Mucosa of rectum (tissue), 2 donors: Measurements from ENCODE around the gene ANKRD40.

ENCODE experiments used
- H3K27ac ChIP-seq, 2 donors: one replicate each; pipeline ENCODE4 v1.7.0; 2013; ENCODE audit warnings: inconsistent platforms in 2 of 2, low read depth in 2 of 2, low read length in 2 of 2
- H3K27me3 ChIP-seq, 2 donors: one replicate each; pipeline ENCODE4 v1.7.0; 2013; ENCODE audit warnings: low read length in 2 of 2; ENCODE audit not compliant: control insufficient read depth in 2 of 2, insufficient read depth in 2 of 2
- H3K36me3 ChIP-seq, 2 donors: one replicate each; pipeline ENCODE4 v1.7.0; 2013; ENCODE audit warnings: low read length in 2 of 2; ENCODE audit not compliant: control insufficient read depth in 2 of 2, insufficient read depth in 2 of 2
- H3K4me1 ChIP-seq, 2 donors: one replicate each; pipeline ENCODE4 v1.7.0; 2013; ENCODE audit warnings: low read length in 2 of 2, mild to moderate bottlenecking in 1 of 2; ENCODE audit not compliant: control insufficient read depth in 2 of 2, insufficient read depth in 2 of 2
- H3K4me3 ChIP-seq, 2 donors: one replicate each; pipeline ENCODE4 v1.7.0; 2013; ENCODE audit warnings: low read length in 2 of 2
- H3K9ac ChIP-seq, 2 donors: one replicate each; pipeline ENCODE4 v1.7.0; 2013; ENCODE audit warnings: low read length in 2 of 2, low read depth in 1 of 2, mild to moderate bottlenecking in 1 of 2
- H3K9me3 ChIP-seq, 2 donors: one replicate each; pipeline ENCODE4 v1.7.0; 2013; ENCODE audit warnings: low read length in 2 of 2; ENCODE audit not compliant: control insufficient read depth in 2 of 2
- donor health status: healthy.
- donor health status: Normal muscosa, but diverticular disease.

Gene ANKRD40

GRCh38 chr17:50661795-50662391, 45.8 kb downstream of the ANKRD40 start:
- Histone ChIP-seq H3K9me3 (no peaks in the 10 kb centered on the region), H3K4me3 (peak overlapping the region in 1 of 2 donors; percentile 28), H3K36me3 (peaks cover 0 to 13% of the 10 kb centered on the region in 2 donors), H3K27me3 (no peaks in the 10 kb centered on the region), H3K27ac (peak overlapping the region; percentile 77 to 90), H3K9ac (peak overlapping the region in 1 of 2 donors; percentile 48), H3K4me1 (peaks cover 37 to 56% of the 10 kb centered on the region in 2 donors)

- Histone ChIP-seq H3K27ac (peak overlapping the region; percentile 77 to 90), H3K36me3 (peaks cover 0 to 15% of the 10 kb centered on the region in 2 donors), H3K4me3 (peak overlapping the region in 1 of 2 donors; percentile 28), H3K4me1 (peaks cover 39 to 61% of the 10 kb centered on the region in 2 donors), H3K9me3 (no peaks in the 10 kb centered on the region), H3K27me3 (no peaks in the 10 kb centered on the region), H3K9ac (peak overlapping the region; percentile 36 to 63)
Measured at GRCh38 chr17:50661348-50661747, 46.4 kb downstream of the ANKRD40 start.

- Histone ChIP-seq H3K27me3 (no peaks in the 10 kb centered on the region), H3K9ac (peak overlapping the region; percentile 36 to 63), H3K9me3 (no peaks in the 10 kb centered on the region), H3K27ac (peak overlapping the region; percentile 77 to 90), H3K4me1 (peaks cover 39 to 62% of the 10 kb centered on the region in 2 donors), H3K4me3 (no peak overlapping the region), H3K36me3 (peaks cover 0 to 15% of the 10 kb centered on the region in 2 donors)
Measured at GRCh38 chr17:50660887-50661345, 46.8 kb downstream of the ANKRD40 start.

GRCh38 chr17:50660042-50660886, 47.5 kb downstream of the ANKRD40 start:
- H3K9me3 ChIP-seq, result no peaks in the 10 kb centered on the region
- H3K27me3 ChIP-seq, result no peaks in the 10 kb centered on the region
- peak overlapping the region; percentile 77 to 90 for H3K27ac ChIP-seq
- H3K4me1 ChIP-seq, result peaks cover 39 to 62% of the 10 kb centered on the region in 2 donors
- H3K9ac ChIP-seq, result peak overlapping the region; percentile 15 to 41
- H3K36me3 ChIP-seq, result peaks cover 0 to 17% of the 10 kb centered on the region in 2 donors
- no peak overlapping the region for H3K4me3 ChIP-seq

- peaks cover 39 to 62% of the 10 kb centered on the region in 2 donors for H3K4me1 ChIP-seq
- H3K9me3 ChIP-seq, result no peaks in the 10 kb centered on the region
- H3K9ac ChIP-seq, result no peak overlapping the region
- no peaks in the 10 kb centered on the region for H3K27me3 ChIP-seq
- H3K36me3 ChIP-seq, result peaks cover 0 to 15% of the 10 kb centered on the region in 2 donors
- H3K27ac ChIP-seq, result peak overlapping the region; percentile 77 to 90
- H3K4me3 ChIP-seq, result no peak overlapping the region
Measured at GRCh38 chr17:50659179-50659578, 48.5 kb downstream of the ANKRD40 start.

GRCh38 chr17:50658616-50659015, 49.1 kb downstream of the ANKRD40 start:
- Histone ChIP-seq H3K4me3 (no peak overlapping the region), H3K27me3 (no peaks in the 10 kb centered on the region), H3K9me3 (no peaks in the 10 kb centered on the region), H3K9ac (peak overlapping the region in 1 of 2 donors; percentile 53), H3K27ac (peak overlapping the region; percentile 80 to 90), H3K36me3 (peaks cover 0 to 15% of the 10 kb centered on the region in 2 donors), H3K4me1 (peaks cover 39 to 62% of the 10 kb centered on the region in 2 donors)

- H3K36me3 ChIP-seq, result peaks cover 0 to 15% of the 10 kb centered on the region in 2 donors
- peak overlapping the region in 1 of 2 donors; percentile 53 for H3K9ac ChIP-seq
Measured at GRCh38 chr17:50657627-50658026, 50.1 kb downstream of the ANKRD40 start.

GRCh38 chr17:50657054-50657453, 50.7 kb downstream of the ANKRD40 start:
- Histone ChIP-seq H3K4me3 (peak overlapping the region in 1 of 2 donors; percentile 19), H3K4me1 (peaks cover 36 to 56% of the 10 kb centered on the region in 2 donors), H3K27me3 (no peaks in the 10 kb centered on the region), H3K9ac (peak overlapping the region in 1 of 2 donors; percentile 53), H3K36me3 (peaks cover 0 to 15% of the 10 kb centered on the region in 2 donors), H3K27ac (peak overlapping the region; percentile 67 to 80), H3K9me3 (no peaks in the 10 kb centered on the region)

More at GRCh38 chr17:50657627-50658026, 50.1 kb downstream of the ANKRD40 start:
- Histone ChIP-seq H3K27me3 (no peaks in the 10 kb centered on the region), H3K27ac (peak overlapping the region; percentile 80 to 90), H3K9me3 (no peaks in the 10 kb centered on the region), H3K4me3 (no peak overlapping the region), H3K4me1 (peaks cover 39 to 62% of the 10 kb centered on the region in 2 donors)

GRCh38 chr17:50656509-50656908, 51.2 kb downstream of the ANKRD40 start:
- Histone ChIP-seq H3K9ac (no peak overlapping the region), H3K27me3 (no peaks in the 10 kb centered on the region), H3K4me3 (no peak overlapping the region), H3K9me3 (no peaks in the 10 kb centered on the region), H3K4me1 (peaks cover 30 to 50% of the 10 kb centered on the region in 2 donors), H3K27ac (peak overlapping the region; percentile 67 to 80), H3K36me3 (peaks cover 0 to 15% of the 10 kb centered on the region in 2 donors)

GRCh38 chr17:50653738-50654137, 54.0 kb downstream of the ANKRD40 start:
- no peak overlapping the region for H3K27ac ChIP-seq
- H3K9ac ChIP-seq, result no peak overlapping the region
- H3K27me3 ChIP-seq, result no peaks in the 10 kb centered on the region
- H3K36me3 ChIP-seq, result peaks cover 0 to 7% of the 10 kb centered on the region in 2 donors
- no peaks in the 10 kb centered on the region for H3K9me3 ChIP-seq
- peaks cover 13 to 24% of the 10 kb centered on the region in 2 donors for H3K4me1 ChIP-seq
- no peak overlapping the region for H3K4me3 ChIP-seq
